Measurements from ENCODE around the gene HTR6. TPM values are rescaled to one million over a fixed set of nuclear protein-coding genes. Genes with fewer than 3 reads are reported as not detected.
"Not testable (repeated sequence)": the region's sequence is repeated elsewhere in the genome, so short reads cannot be mapped to it uniquely, and the experiment has no call there.

The HTR6 gene
- total RNA-seq, 1 experiment from 2014 or later = not detected

DNA sequence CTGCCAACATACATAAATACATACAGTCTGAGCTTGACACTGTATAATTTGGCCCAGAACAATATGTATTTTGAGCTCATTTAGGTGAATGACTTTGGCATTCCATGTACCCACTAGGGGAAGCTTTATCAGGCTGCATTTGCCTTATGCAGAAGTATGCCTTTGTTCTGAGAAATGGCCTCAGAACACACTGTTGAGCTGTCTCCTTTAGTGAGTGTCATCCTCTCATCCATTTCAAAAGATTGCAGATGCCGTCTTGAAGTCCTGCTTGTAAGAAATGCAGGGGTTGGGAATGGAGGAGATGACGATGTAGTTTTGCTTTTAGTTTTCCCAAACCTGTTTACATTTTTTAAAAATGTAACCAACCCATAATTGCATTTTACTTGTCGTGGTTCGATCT, 35.3 kb upstream of the HTR6 start:
- H3K27ac ChIP-seq = no peak overlapping the region
- H2AFZ ChIP-seq = no peak overlapping the region
- no peaks in the 10 kb centered on the region for H3K79me2 ChIP-seq (ENCODE audit: low read depth)
- H3K36me3 ChIP-seq (ENCODE audit: low read depth) = no peaks in the 10 kb centered on the region
- H3K4me2 ChIP-seq = no peak overlapping the region
- DNase-seq = no peak
- no peaks in the 10 kb centered on the region for H3K4me1 ChIP-seq (replicated peaks; ENCODE audit: insufficient read depth)
- POLR2A ChIA-PET (ENCODE audit: unreplicated experiment) = no interaction called here
- H4K20me1 ChIP-seq (ENCODE audit: insufficient read depth) = no peaks in the 10 kb centered on the region
- CTCF ChIA-PET = no interaction called here
- no peaks in the 10 kb centered on the region for H3K9me2 ChIP-seq (ENCODE audit: insufficient read depth)
- TF ChIP-seq, protein P1, sequence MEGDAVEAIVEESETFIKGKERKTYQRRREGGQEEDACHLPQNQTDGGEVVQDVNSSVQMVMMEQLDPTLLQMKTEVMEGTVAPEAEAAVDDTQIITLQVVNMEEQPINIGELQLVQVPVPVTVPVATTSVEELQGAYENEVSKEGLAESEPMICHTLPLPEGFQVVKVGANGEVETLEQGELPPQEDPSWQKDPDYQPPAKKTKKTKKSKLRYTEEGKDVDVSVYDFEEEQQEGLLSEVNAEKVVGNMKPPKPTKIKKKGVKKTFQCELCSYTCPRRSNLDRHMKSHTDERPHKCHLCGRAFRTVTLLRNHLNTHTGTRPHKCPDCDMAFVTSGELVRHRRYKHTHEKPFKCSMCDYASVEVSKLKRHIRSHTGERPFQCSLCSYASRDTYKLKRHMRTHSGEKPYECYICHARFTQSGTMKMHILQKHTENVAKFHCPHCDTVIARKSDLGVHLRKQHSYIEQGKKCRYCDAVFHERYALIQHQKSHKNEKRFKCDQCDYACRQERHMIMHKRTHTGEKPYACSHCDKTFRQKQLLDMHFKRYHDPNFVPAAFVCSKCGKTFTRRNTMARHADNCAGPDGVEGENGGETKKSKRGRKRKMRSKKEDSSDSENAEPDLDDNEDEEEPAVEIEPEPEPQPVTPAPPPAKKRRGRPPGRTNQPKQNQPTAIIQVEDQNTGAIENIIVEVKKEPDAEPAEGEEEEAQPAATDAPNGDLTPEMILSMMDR (conservative IDR thresholded peaks at IDR 0.05) = no peak
- no peak for TF ChIP-seq EZH2 (IDR thresholded peaks at IDR 0.05; ENCODE audit: low read depth)
- intact Hi-C loops (cut with micrococcal nuclease; ENCODE audit: unreplicated experiment) = no loop called here
- 0 out of 2 replicates have a peak, but pooled peaks cover 3% of the 10 kb centered on the region for H3F3A ChIP-seq (ENCODE audit: insufficient read depth, low read depth)
- H3K9me3 ChIP-seq (ENCODE audit: insufficient read depth, low read depth) = no peaks in the 10 kb centered on the region
- no TSS peak for BruUV-seq (replicated peaks)
- no peaks in the 10 kb centered on the region for H3K27me3 ChIP-seq (ENCODE audit: insufficient read depth, low read depth)
- no peak overlapping the region for H3K4me3 ChIP-seq

DNA sequence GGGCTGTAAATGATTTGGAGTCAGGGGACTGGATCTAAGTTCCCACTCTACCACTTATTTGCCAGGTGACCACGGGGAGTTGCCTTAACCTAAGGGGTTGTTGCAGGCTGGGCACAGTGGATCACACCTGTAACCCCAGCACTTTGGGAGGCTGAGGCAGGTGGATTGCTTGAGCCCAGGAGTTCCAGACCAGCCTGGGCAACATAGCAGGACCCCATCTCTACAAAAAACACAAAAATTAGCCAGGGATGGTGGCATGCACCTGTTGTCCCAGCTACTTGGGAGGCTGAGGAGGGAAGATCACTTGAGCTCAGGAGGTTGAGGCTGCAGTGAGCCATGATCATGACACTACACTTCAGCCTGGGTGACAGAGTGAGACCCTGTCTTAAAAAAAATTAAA, 34.5 kb upstream of the HTR6 start:
- H3K27me3 ChIP-seq (ENCODE audit: insufficient read depth, low read depth); H3K9me2 ChIP-seq (ENCODE audit: insufficient read depth); DNase-seq; H3K27ac ChIP-seq; H3F3A ChIP-seq (ENCODE audit: insufficient read depth, low read depth); intact Hi-C loops (cut with micrococcal nuclease; ENCODE audit: unreplicated experiment); H2AFZ ChIP-seq; CTCF ChIA-PET; H3K79me2 ChIP-seq (ENCODE audit: low read depth); POLR2A ChIA-PET (ENCODE audit: unreplicated experiment); H3K9me3 ChIP-seq (ENCODE audit: insufficient read depth, low read depth); BruUV-seq (replicated peaks); H3K4me1 ChIP-seq (replicated peaks; ENCODE audit: insufficient read depth); H4K20me1 ChIP-seq (ENCODE audit: insufficient read depth); H3K4me3 ChIP-seq; H3K36me3 ChIP-seq (ENCODE audit: low read depth); H3K4me2 ChIP-seq: not testable (repeated sequence)

DNA sequence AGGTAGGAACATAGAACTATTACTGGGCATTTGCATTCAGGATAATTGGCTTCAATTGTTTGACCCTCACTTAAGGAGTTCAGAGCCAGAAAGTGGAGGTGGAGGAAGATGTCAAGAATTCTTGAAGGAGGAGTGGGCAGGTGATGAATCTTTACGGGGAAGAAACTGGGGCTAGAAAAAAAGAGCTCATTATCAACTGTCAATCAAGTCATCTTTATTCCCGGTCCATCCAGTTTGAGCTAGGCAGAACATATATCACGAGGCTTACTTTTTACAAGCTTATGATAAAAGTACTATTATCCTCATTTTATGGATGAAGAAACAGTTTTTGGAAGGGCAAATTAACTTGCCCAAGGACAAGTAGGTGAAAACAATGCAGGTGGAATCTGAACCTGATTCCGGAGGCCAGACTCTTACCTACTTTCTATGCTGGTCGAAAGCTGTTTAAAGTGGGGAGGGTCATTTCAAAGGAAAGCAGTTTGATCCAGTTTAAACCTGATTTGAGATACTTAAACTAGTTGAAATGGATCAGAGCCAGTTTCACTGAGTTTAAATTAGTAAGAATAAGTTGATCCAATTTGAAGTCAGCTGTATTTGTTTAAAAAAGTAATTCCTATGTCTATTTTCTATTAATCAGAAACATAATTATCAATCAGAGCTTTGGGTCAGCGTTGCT, 33.8 kb upstream of the HTR6 start:
- Histone ChIP-seq H3K36me3 (ENCODE audit: low read depth) (no peaks in the 10 kb centered on the region), H3K4me3 (no peak overlapping the region), H3F3A (ENCODE audit: insufficient read depth, low read depth) (0 out of 2 replicates have a peak, but pooled peaks cover 3% of the 10 kb centered on the region), H3K27ac (no peak overlapping the region), H2AFZ (no peak overlapping the region), H3K27me3 (ENCODE audit: insufficient read depth, low read depth) (no peaks in the 10 kb centered on the region), H3K4me2 (no peak overlapping the region), H3K9me2 (ENCODE audit: insufficient read depth) (no peaks in the 10 kb centered on the region), H4K20me1 (ENCODE audit: insufficient read depth) (no peaks in the 10 kb centered on the region), H3K4me1 (replicated peaks; ENCODE audit: insufficient read depth) (no peaks in the 10 kb centered on the region), H3K79me2 (ENCODE audit: low read depth) (no peaks in the 10 kb centered on the region), H3K9me3 (ENCODE audit: insufficient read depth, low read depth) (no peaks in the 10 kb centered on the region)
- intact Hi-C loops (cut with micrococcal nuclease; ENCODE audit: unreplicated experiment) = no loop called here
- TF ChIP-seq, protein P1 (conservative IDR thresholded peaks at IDR 0.05) = no peak
- no peak for TF ChIP-seq EZH2 (IDR thresholded peaks at IDR 0.05; ENCODE audit: low read depth)
- ChIA-PET CTCF (no interaction called here), POLR2A (ENCODE audit: unreplicated experiment) (no interaction called here)
- no peak for DNase-seq
- BruUV-seq (replicated peaks) = no TSS peak

DNA sequence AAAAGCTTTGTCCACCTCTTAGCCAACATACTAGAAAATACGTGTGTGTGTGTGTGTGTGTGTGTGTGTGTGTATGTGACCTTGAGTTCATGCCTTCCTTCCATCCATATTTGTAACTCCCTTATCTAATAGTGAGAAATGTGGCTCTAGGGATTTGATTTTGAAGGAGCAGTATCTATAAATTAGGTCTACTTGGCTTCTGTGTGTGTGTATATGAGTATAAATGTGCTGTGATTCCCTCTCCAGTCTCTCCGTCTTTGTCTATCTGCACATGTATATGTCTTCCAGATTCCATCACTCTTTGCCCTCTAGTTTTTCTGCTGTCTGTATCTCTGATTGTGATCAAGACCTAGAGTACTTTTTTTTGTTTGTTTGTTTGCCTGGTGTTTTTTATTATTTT, 32.5 kb upstream of the HTR6 start:
- TF ChIP-seq EZH2 (IDR thresholded peaks at IDR 0.05; ENCODE audit: low read depth) = no peak
- TF ChIP-seq, protein P1 (conservative IDR thresholded peaks at IDR 0.05) = no peak
- BruUV-seq (replicated peaks) = no TSS peak
- no peak overlapping the region for H3K27ac ChIP-seq
- H3K9me3 ChIP-seq (ENCODE audit: insufficient read depth, low read depth) = no peaks in the 10 kb centered on the region
- no peak overlapping the region for H3K4me3 ChIP-seq
- no peaks in the 10 kb centered on the region for H3K79me2 ChIP-seq (ENCODE audit: low read depth)
- H4K20me1 ChIP-seq (ENCODE audit: insufficient read depth) = no peaks in the 10 kb centered on the region
- intact Hi-C loops (cut with micrococcal nuclease; ENCODE audit: unreplicated experiment) = no loop called here
- 0 out of 2 replicates have a peak, but pooled peaks cover 3% of the 10 kb centered on the region for H3F3A ChIP-seq (ENCODE audit: insufficient read depth, low read depth)
- H3K9me2 ChIP-seq (ENCODE audit: insufficient read depth) = no peaks in the 10 kb centered on the region
- no peak overlapping the region for H2AFZ ChIP-seq
- ChIA-PET CTCF (no interaction called here), POLR2A (ENCODE audit: unreplicated experiment) (no interaction called here)
- no peak for DNase-seq
- H3K4me2 ChIP-seq = no peak overlapping the region
- H3K36me3 ChIP-seq (ENCODE audit: low read depth) = no peaks in the 10 kb centered on the region
- H3K27me3 ChIP-seq (ENCODE audit: insufficient read depth, low read depth) = no peaks in the 10 kb centered on the region
- no peaks in the 10 kb centered on the region for H3K4me1 ChIP-seq (replicated peaks; ENCODE audit: insufficient read depth)

Data from PC-9 (cell line).